ENCODE data around the gene SMIM9. TPM values are rescaled to one million over a fixed set of nuclear protein-coding genes. Genes with fewer than 3 reads are reported as not detected.

SMIM9 gene
- polyA plus RNA-seq, 1 of the 3 experiments (the other 2 are of a cell fraction) = not detected

DNA sequence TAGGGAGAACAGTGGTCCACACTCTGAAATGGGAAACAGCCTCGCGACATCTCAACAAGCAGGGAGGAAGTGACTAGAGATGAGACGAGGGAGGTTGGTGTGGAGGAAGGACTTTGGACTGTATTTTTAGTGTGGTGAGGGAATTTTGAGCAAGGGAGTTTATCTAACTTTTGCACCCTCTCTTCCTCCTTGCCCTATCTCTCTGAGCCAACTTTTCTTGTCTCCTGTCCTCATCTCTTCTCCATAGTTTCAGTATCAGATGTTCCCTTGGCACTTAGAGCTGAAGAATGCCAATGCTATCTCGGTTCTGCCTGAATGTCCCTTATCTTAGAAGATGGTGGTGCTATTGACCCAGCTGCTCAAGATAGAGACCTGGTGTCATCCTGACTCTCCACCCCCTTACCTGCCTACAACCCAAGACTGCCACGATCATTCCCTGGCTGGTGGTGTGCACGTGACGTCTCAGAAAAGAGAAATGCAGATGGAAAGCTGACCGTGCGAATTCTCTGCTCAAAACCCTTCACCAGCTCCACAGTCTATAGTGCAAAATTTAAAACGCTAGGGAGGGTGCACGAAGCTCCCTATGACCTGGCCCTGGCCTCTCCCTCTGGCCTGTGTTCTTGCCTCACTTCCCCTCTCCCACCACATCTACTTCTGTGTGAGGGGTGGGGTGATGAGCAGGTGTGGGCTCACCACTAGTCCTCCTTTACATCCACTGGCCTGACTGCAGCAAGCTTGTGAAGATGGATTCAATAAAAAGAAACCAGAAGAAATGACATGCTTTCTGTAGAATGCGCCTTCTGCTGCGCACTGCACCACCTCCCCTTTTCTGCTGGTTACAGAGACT, 50.1 kb downstream of the SMIM9 start:
- Histone ChIP-seq H3K79me2 (ENCODE audit: insufficient read depth) (no peaks in the 10 kb centered on the region), H3K27ac (ENCODE audit: low read depth in 2 of 2, low read length in 1 of 2) (no peak overlapping the region), H3K9me2 (no peaks in the 10 kb centered on the region), H3F3A (replicated peaks; ENCODE audit: insufficient read depth) (no peaks in the 10 kb centered on the region), H3K9ac (no peak overlapping the region), H3K4me1 (ENCODE audit: control insufficient read depth in 1 of 2, insufficient read depth in 2 of 2, low read depth in 1 of 2, low read length in 1 of 2) (no peaks in the 10 kb centered on the region), H4K20me1 (ENCODE audit: insufficient read depth) (no peaks in the 10 kb centered on the region), H3K4me3 (ENCODE audit: low read depth in 2 of 2, low read length in 1 of 2) (no peak overlapping the region), H3K27me3 (ENCODE audit: insufficient read depth) (no peaks in the 10 kb centered on the region), H2AFZ (ENCODE audit: low read depth) (no peak overlapping the region), H3K36me3 (replicated peaks in 1 of 2; ENCODE audit: control insufficient read depth in 1 of 2, insufficient read depth in 2 of 2, low read length in 1 of 2) (no peaks in the 10 kb centered on the region), H3K4me2 (no peak overlapping the region), H3K9me3 (no peaks in the 10 kb centered on the region)
- no peak for DNase-seq
- TF ChIP-seq SIN3A (IDR thresholded peaks at IDR 0.05; ENCODE audit: borderline replicate concordance, low read depth, low read length) = no peak
- TF ChIP-seq FOSL2 (IDR thresholded peaks at IDR 0.05; ENCODE audit: borderline replicate concordance, low read depth) = no peak
- TF ChIP-seq, protein P1, sequence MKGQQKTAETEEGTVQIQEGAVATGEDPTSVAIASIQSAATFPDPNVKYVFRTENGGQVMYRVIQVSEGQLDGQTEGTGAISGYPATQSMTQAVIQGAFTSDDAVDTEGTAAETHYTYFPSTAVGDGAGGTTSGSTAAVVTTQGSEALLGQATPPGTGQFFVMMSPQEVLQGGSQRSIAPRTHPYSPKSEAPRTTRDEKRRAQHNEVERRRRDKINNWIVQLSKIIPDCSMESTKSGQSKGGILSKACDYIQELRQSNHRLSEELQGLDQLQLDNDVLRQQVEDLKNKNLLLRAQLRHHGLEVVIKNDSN (IDR thresholded peaks at IDR 0.05; ENCODE audit: borderline replicate concordance, low read depth) = no peak
- no peak for TF ChIP-seq YY1 (IDR thresholded peaks at IDR 0.05; ENCODE audit: low read depth)
- no peak for TF ChIP-seq TCF12 (IDR thresholded peaks at IDR 0.05)
- no peak for TF ChIP-seq MXI1 (IDR thresholded peaks at IDR 0.05; ENCODE audit: low read depth, low read length)
- TF ChIP-seq, protein P2, sequence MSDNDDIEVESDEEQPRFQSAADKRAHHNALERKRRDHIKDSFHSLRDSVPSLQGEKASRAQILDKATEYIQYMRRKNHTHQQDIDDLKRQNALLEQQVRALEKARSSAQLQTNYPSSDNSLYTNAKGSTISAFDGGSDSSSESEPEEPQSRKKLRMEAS (IDR thresholded peaks at IDR 0.05; ENCODE audit: low read depth) = no peak
- TF ChIP-seq, protein P3, sequence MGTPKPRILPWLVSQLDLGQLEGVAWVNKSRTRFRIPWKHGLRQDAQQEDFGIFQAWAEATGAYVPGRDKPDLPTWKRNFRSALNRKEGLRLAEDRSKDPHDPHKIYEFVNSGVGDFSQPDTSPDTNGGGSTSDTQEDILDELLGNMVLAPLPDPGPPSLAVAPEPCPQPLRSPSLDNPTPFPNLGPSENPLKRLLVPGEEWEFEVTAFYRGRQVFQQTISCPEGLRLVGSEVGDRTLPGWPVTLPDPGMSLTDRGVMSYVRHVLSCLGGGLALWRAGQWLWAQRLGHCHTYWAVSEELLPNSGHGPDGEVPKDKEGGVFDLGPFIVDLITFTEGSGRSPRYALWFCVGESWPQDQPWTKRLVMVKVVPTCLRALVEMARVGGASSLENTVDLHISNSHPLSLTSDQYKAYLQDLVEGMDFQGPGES (IDR thresholded peaks at IDR 0.05; ENCODE audit: low read depth, low read length) = no peak
- TF ChIP-seq FOXJ3 (CRISPR knock-in tag; IDR thresholded peaks at IDR 0.05) = no peak
- no peak for TF ChIP-seq MEF2A (IDR thresholded peaks at IDR 0.05; ENCODE audit: borderline replicate concordance, low read depth)
- WGBS (ENCODE audit: low lambda C conversion rate) = 63% methylated on average over 13 of the region's 13 CpGs
- CTCF ChIA-PET = no interaction called here
- POLR2A ChIA-PET = no interaction called here

DNA sequence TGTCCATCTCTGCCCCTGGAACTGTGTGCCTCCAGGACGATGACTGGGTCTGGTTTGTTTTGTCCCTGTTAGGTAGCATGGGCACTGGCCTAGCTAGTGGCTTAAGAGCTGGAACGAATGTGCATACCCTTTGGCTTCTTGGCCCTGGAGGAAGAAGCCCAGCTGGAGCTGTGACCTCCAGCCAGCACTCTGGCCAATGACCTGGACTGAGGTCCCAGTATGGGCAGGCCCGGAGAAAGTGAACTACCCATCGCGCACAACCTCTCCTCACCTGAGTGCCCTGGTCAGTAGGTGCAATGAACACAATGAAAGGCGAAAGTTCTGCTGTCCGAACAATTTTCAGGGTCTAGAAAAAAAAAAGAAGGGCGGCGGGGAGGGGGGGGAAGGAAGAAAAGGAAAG, 53.5 kb downstream of the SMIM9 start:
- TF ChIP-seq EZH2phosphoT487 (IDR thresholded peaks at IDR 0.05; ENCODE audit: borderline replicate concordance, low read depth) = no peak
- no peak for TF ChIP-seq JUND (IDR thresholded peaks at IDR 0.05)
- TF ChIP-seq FOXM1 (IDR thresholded peaks at IDR 0.05; ENCODE audit: low read depth) = no peak
- TF ChIP-seq MEF2A (IDR thresholded peaks at IDR 0.05; ENCODE audit: borderline replicate concordance, low read depth) = no peak
- TF ChIP-seq EP300 (IDR thresholded peaks at IDR 0.05; ENCODE audit: borderline replicate concordance in 1 of 2, low read depth in 1 of 2, low read length in 1 of 2) = no peak
- TF ChIP-seq, protein P1 (IDR thresholded peaks at IDR 0.05; ENCODE audit: borderline replicate concordance, low read depth) = no peak
- TF ChIP-seq TEAD4 (IDR thresholded peaks at IDR 0.05; ENCODE audit: borderline replicate concordance, insufficient read depth) = no peak
- TF ChIP-seq RXRA (IDR thresholded peaks at IDR 0.05; ENCODE audit: borderline replicate concordance, low read depth) = no peak
- TF ChIP-seq FOXJ3 (CRISPR knock-in tag; IDR thresholded peaks at IDR 0.05) = no peak
- TF ChIP-seq, protein P2 (IDR thresholded peaks at IDR 0.05; ENCODE audit: low read depth) = no peak
- no peak for TF ChIP-seq FOSL2 (IDR thresholded peaks at IDR 0.05; ENCODE audit: borderline replicate concordance, low read depth)
- no peak for TF ChIP-seq NRF1 (IDR thresholded peaks at IDR 0.05; ENCODE audit: low read depth, low read length)
- TF ChIP-seq SIN3A (IDR thresholded peaks at IDR 0.05; ENCODE audit: borderline replicate concordance, low read depth, low read length) = no peak
- TF ChIP-seq NFIC (IDR thresholded peaks at IDR 0.05; ENCODE audit: borderline replicate concordance) = no peak
- no peak for TF ChIP-seq YY1 (IDR thresholded peaks at IDR 0.05; ENCODE audit: low read depth)
- CTCF ChIA-PET = no interaction called here
- Histone ChIP-seq H3K9me3 (no peaks in the 10 kb centered on the region), H3K9me2 (no peaks in the 10 kb centered on the region), H3K36me3 (replicated peaks in 1 of 2; ENCODE audit: control insufficient read depth in 1 of 2, insufficient read depth in 2 of 2, low read length in 1 of 2) (peaks cover 14% of the 10 kb centered on the region in 2 experiments), H3K4me1 (ENCODE audit: control insufficient read depth in 1 of 2, insufficient read depth in 2 of 2, low read depth in 1 of 2, low read length in 1 of 2) (no peaks in the 10 kb centered on the region), H3K4me3 (ENCODE audit: low read depth in 2 of 2, low read length in 1 of 2) (no peak overlapping the region), H3K9ac (no peak overlapping the region), H2AFZ (ENCODE audit: low read depth) (no peak overlapping the region), H3K27ac (ENCODE audit: low read depth in 2 of 2, low read length in 1 of 2) (no peak overlapping the region), H3K79me2 (ENCODE audit: insufficient read depth) (no peaks in the 10 kb centered on the region), H3K4me2 (no peak overlapping the region), H3F3A (replicated peaks; ENCODE audit: insufficient read depth) (no peaks in the 10 kb centered on the region), H4K20me1 (ENCODE audit: insufficient read depth) (no peaks in the 10 kb centered on the region), H3K27me3 (ENCODE audit: insufficient read depth) (no peaks in the 10 kb centered on the region)
- POLR2A ChIA-PET = no interaction called here
- WGBS (ENCODE audit: low lambda C conversion rate) = 62% methylated on average over 9 of the region's 9 CpGs
- no peak for DNase-seq

Measured in SK-N-SH (cell line).